ENCODE results near the gene MAP1LC3B2. TPM values are rescaled to one million over a fixed set of nuclear protein-coding genes. Genes with fewer than 3 reads are reported as not detected.

MAP1LC3B2 gene
- total RNA-seq, 1 donor from 2014 or later: not detected

GRCh38 chr12:116533343-116534251 is 25.6 kb upstream of the MAP1LC3B2 start:
- no peaks in the 10 kb centered on the region for H3K27me3 ChIP-seq
- DNase-seq (peak; percentile 88), ATAC-seq (peak; percentile 92)
- peak overlapping the region; percentile 56 for H3K4me3 ChIP-seq
- peaks cover 14% of the 10 kb centered on the region for H3K4me1 ChIP-seq
- TF ChIP-seq CTCF (IDR thresholded peaks at IDR 0.05): no peak
- H3K9me3 ChIP-seq: no peaks in the 10 kb centered on the region
- intact Hi-C loops (cut with DNase I): no loop called here
- H3K36me3 ChIP-seq: no peaks in the 10 kb centered on the region
- no peak overlapping the region for H3K27ac ChIP-seq

GRCh38 chr12:116534311-116535121 is 24.7 kb upstream of the MAP1LC3B2 start:
- no peaks in the 10 kb centered on the region for H3K36me3 ChIP-seq
- H3K9me3 ChIP-seq: no peaks in the 10 kb centered on the region
- H3K4me1 ChIP-seq: peaks cover 21% of the 10 kb centered on the region
- intact Hi-C loops (cut with DNase I): no loop called here
- no peak overlapping the region for H3K27ac ChIP-seq
- H3K4me3 ChIP-seq: peak overlapping the region; percentile 56
- no peaks in the 10 kb centered on the region for H3K27me3 ChIP-seq
- TF ChIP-seq CTCF (IDR thresholded peaks at IDR 0.05): no peak
- DNase-seq (no peak), ATAC-seq (no peak)

GRCh38 chr12:116535241-116535640 is 23.9 kb upstream of the MAP1LC3B2 start:
- TF ChIP-seq CTCF (IDR thresholded peaks at IDR 0.05): no peak
- intact Hi-C loops (cut with DNase I): no loop called here
- no peak overlapping the region for H3K27ac ChIP-seq

GRCh38 chr12:116537101-116537904 is 21.9 kb upstream of the MAP1LC3B2 start:
- DNase-seq (no peak), ATAC-seq (no peak)
- Histone ChIP-seq H3K36me3 (no peaks in the 10 kb centered on the region), H3K27ac (no peak overlapping the region), H3K9me3 (no peaks in the 10 kb centered on the region), H3K4me3 (no peak overlapping the region), H3K4me1 (peaks cover 28% of the 10 kb centered on the region), H3K27me3 (no peaks in the 10 kb centered on the region)
- TF ChIP-seq CTCF (IDR thresholded peaks at IDR 0.05): no peak
- intact Hi-C loops (cut with DNase I): no loop called here

More at GRCh38 chr12:116535241-116535640, 23.9 kb upstream of the MAP1LC3B2 start:
- no peaks in the 10 kb centered on the region for H3K9me3 ChIP-seq
- H3K36me3 ChIP-seq: no peaks in the 10 kb centered on the region
- ATAC-seq (no peak), DNase-seq (no peak)
- no peaks in the 10 kb centered on the region for H3K27me3 ChIP-seq
- H3K4me3 ChIP-seq: no peak overlapping the region
- peaks cover 28% of the 10 kb centered on the region for H3K4me1 ChIP-seq

GRCh38 chr12:116538076-116538591 is 21.0 kb upstream of the MAP1LC3B2 start:
- H3K4me3 ChIP-seq: no peak overlapping the region
- H3K4me1 ChIP-seq: peaks cover 29% of the 10 kb centered on the region
- intact Hi-C loops (cut with DNase I): no loop called here
- H3K9me3 ChIP-seq: no peaks in the 10 kb centered on the region
- ATAC-seq (no peak), DNase-seq (no peak)
- H3K27me3 ChIP-seq: no peaks in the 10 kb centered on the region
- no peak overlapping the region for H3K27ac ChIP-seq
- TF ChIP-seq CTCF (IDR thresholded peaks at IDR 0.05): no peak
- no peaks in the 10 kb centered on the region for H3K36me3 ChIP-seq

Measured in upper lobe of right lung (tissue), 1 donor.